WTC11 (cell line): ENCODE data around the gene TIGAR. TPM values are rescaled to one million over a fixed set of nuclear protein-coding genes. Genes with fewer than 3 reads are reported as not detected.

ENCODE experiments used
- ATAC-seq: fragments of 200-7000 bp; cut with Tn5 transposase; 2 replicates; pipeline ENCODE4 v1.10.0; 2021; ENCODE audit warnings: mild to moderate bottlenecking, moderate library complexity
- CTCF ChIA-PET: fragments of 300-600 bp; sonication (Branson Sonifier 250); formaldehyde crosslinking; loops from one replicate; lab custom pipeline; 2021; ENCODE audit warnings: antibody characterized with exemption; lab: Charles Lee
- POLR2A ChIA-PET: fragments of 350-600 bp; sonication (Branson Sonifier 250); formaldehyde crosslinking; loops from one replicate; lab custom pipeline; 2021; ENCODE audit warnings: antibody characterized with exemption; lab: Charles Lee
- DNase-seq: peaks from one replicate; pipeline ENCODE4 v3.0.0; 2021; ENCODE audit warnings: low spot score
- H3K27ac Mint-ChIP-seq: 2 replicates; pipeline ENCODE4 v1.8.0; 2021; ENCODE audit warnings: mixed read lengths
- H3K27me3 Mint-ChIP-seq: 2 replicates; pipeline ENCODE4 v1.8.0; 2021; ENCODE audit warnings: low read depth, mild to moderate bottlenecking, moderate library complexity, mixed read lengths
- H3K36me3 Mint-ChIP-seq: 2 replicates; pipeline ENCODE4 v1.8.0; 2021; ENCODE audit warnings: mixed read lengths
- H3K4me1 Mint-ChIP-seq: 2 replicates; pipeline ENCODE4 v1.8.0; 2022; ENCODE audit warnings: mixed read lengths
- H3K4me3 Mint-ChIP-seq: 2 replicates; pipeline ENCODE4 v1.8.0; 2021; ENCODE audit warnings: mild to moderate bottlenecking, moderate library complexity, mixed read lengths
- H3K9me3 Mint-ChIP-seq: 2 replicates; pipeline ENCODE4 v1.8.0; 2021; ENCODE audit warnings: mixed read lengths
- ATF2 ChIP-seq: sonication (generic); formaldehyde crosslinking; IDR thresholded peaks from 2 replicates; pipeline ENCODE4 v1.8.1; 2022; ENCODE audit warnings: low read depth, missing genetic modification reagents, borderline replicate concordance
- CBFB ChIP-seq: sonication (generic); formaldehyde crosslinking; IDR thresholded peaks from 2 replicates; pipeline ENCODE4 v1.8.1; 2022; ENCODE audit warnings: mild to moderate bottlenecking, low read depth, missing genetic modification reagents
- ETV6 ChIP-seq: sonication (generic); formaldehyde crosslinking; IDR thresholded peaks from 2 replicates; pipeline ENCODE4 v1.8.1; 2022; ENCODE audit warnings: mild to moderate bottlenecking, missing genetic modification reagents
- GABPB1 ChIP-seq: sonication (generic); formaldehyde crosslinking; IDR thresholded peaks from 2 replicates; pipeline ENCODE4 v1.8.1; 2023; ENCODE audit warnings: mild to moderate bottlenecking, missing genetic modification reagents
- MXD4 ChIP-seq: fragments of 250-450 bp; sonication (Bioruptor Pico); IDR thresholded peaks from 2 replicates; pipeline ENCODE4 v1.8.0; 2021; ENCODE audit warnings: mild to moderate bottlenecking, moderate library complexity, borderline replicate concordance
- NFATC4 ChIP-seq: fragments of 250-450 bp; sonication (Bioruptor Pico); IDR thresholded peaks from 2 replicates; pipeline ENCODE4 v1.9.0; 2021; ENCODE audit warnings: mild to moderate bottlenecking
- NR1H2 ChIP-seq: sonication (generic); formaldehyde crosslinking; IDR thresholded peaks from 2 replicates; pipeline ENCODE4 v1.9.0; 2021; ENCODE audit warnings: mild to moderate bottlenecking, moderate library complexity, missing genetic modification reagents
- OVOL2 ChIP-seq: fragments of 250-450 bp; sonication (Bioruptor Pico); IDR thresholded peaks from 2 replicates; pipeline ENCODE4 v1.9.0; 2021; ENCODE audit warnings: mild to moderate bottlenecking, borderline replicate concordance
- RORB ChIP-seq: fragments of 250-450 bp; sonication (Bioruptor Pico); IDR thresholded peaks from 2 replicates; pipeline ENCODE4 v1.9.0; 2021; ENCODE audit warnings: mild to moderate bottlenecking
- TEAD1 ChIP-seq: sonication (generic); formaldehyde crosslinking; IDR thresholded peaks from 2 replicates; pipeline ENCODE4 v1.8.0; 2022; ENCODE audit warnings: mild to moderate bottlenecking, missing genetic modification reagents
- TEAD4 ChIP-seq: sonication (generic); formaldehyde crosslinking; IDR thresholded peaks from 2 replicates; pipeline ENCODE4 v1.8.0; 2022; ENCODE audit warnings: mild to moderate bottlenecking, missing genetic modification reagents
- ZNF121 ChIP-seq: sonication (generic); formaldehyde crosslinking; IDR thresholded peaks from 2 replicates; pipeline ENCODE4 v1.8.0; 2023; ENCODE audit warnings: missing genetic modification reagents
- ZNF219 ChIP-seq: sonication (generic); formaldehyde crosslinking; IDR thresholded peaks from 2 replicates; pipeline ENCODE4 v1.8.0; 2023; ENCODE audit warnings: missing genetic modification reagents, mild to moderate bottlenecking, borderline replicate concordance
- ZNF396 ChIP-seq: fragments of 250-450 bp; sonication (Bioruptor Pico); IDR thresholded peaks from 2 replicates; pipeline ENCODE4 v1.8.0; 2021; ENCODE audit warnings: mild to moderate bottlenecking, moderate library complexity, borderline replicate concordance
- ZNF416 ChIP-seq: fragments of 250-450 bp; sonication (Bioruptor Pico); IDR thresholded peaks from 2 replicates; pipeline ENCODE4 v1.9.0; 2021; ENCODE audit warnings: mild to moderate bottlenecking, inconsistent platforms
- total RNA-seq: library from RNA; stranded (reverse); gene quantifications from 3 replicates; pipeline ENCODE4 v1.2.3, GENCODE V29; 2021
- TF ChIP-seq, protein P1 (sequence below): fragments of 200-600 bp; IDR thresholded peaks from 2 replicates; pipeline ENCODE4 v1.8.0; 2022; ENCODE audit warnings: antibody characterized with exemption
- TF ChIP-seq, protein P2 (sequence below): sonication (generic); formaldehyde crosslinking; IDR thresholded peaks from 2 replicates; pipeline ENCODE4 v1.8.0; 2023; ENCODE audit warnings: mild to moderate bottlenecking, missing genetic modification reagents
- TF ChIP-seq, protein P3 (sequence below): sonication (generic); formaldehyde crosslinking; IDR thresholded peaks from 2 replicates; pipeline ENCODE4 v1.8.1; 2023; ENCODE audit warnings: mild to moderate bottlenecking, moderate library complexity, missing genetic modification reagents

The TIGAR gene
- total RNA-seq, 1 experiment from 2014 or later = 26.7 TPM

GRCh38 chr12:4278329-4279197 is 42.5 kb upstream of the TIGAR start:
- Mint-ChIP-seq H3K9me3 (no peaks in the 10 kb centered on the region), H3K4me3 (peak overlapping the region; percentile 42), H3K27me3 (no peaks in the 10 kb centered on the region), H3K36me3 (peaks cover 81% of the 10 kb centered on the region), H3K4me1 (peaks cover 63% of the 10 kb centered on the region), H3K27ac (peak overlapping the region; percentile 85)
- DNase-seq (no peak), ATAC-seq (no peak)
- ChIA-PET CTCF (interaction anchor here (1.0 to 3.1 kb wide), 7 partner anchors 10 to 314 kb away, joined by 4 to 47 read pairs (median 23); no protein-coding TSS in a partner anchor), POLR2A (no interaction called here)
- no peak for TF ChIP-seq ZNF121 (CRISPR knock-in tag)
- no peak for TF ChIP-seq TEAD4 (CRISPR knock-in tag)
- no peak for TF ChIP-seq TEAD1 (CRISPR knock-in tag)
- no peak for TF ChIP-seq ZNF219
- no peak for TF ChIP-seq RORB
- TF ChIP-seq, protein P1, sequence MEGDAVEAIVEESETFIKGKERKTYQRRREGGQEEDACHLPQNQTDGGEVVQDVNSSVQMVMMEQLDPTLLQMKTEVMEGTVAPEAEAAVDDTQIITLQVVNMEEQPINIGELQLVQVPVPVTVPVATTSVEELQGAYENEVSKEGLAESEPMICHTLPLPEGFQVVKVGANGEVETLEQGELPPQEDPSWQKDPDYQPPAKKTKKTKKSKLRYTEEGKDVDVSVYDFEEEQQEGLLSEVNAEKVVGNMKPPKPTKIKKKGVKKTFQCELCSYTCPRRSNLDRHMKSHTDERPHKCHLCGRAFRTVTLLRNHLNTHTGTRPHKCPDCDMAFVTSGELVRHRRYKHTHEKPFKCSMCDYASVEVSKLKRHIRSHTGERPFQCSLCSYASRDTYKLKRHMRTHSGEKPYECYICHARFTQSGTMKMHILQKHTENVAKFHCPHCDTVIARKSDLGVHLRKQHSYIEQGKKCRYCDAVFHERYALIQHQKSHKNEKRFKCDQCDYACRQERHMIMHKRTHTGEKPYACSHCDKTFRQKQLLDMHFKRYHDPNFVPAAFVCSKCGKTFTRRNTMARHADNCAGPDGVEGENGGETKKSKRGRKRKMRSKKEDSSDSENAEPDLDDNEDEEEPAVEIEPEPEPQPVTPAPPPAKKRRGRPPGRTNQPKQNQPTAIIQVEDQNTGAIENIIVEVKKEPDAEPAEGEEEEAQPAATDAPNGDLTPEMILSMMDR = no peak
- no peak for TF ChIP-seq NR1H2
- TF ChIP-seq ZNF416 = no peak

GRCh38 chr12:4279198-4279690 is 41.8 kb upstream of the TIGAR start:
- Mint-ChIP-seq H3K27ac (0 out of 2 replicates have a peak overlapping the region, but pooled peaks have one; percentile 41), H3K4me1 (peaks cover 68% of the 10 kb centered on the region), H3K27me3 (no peaks in the 10 kb centered on the region), H3K4me3 (no peak overlapping the region), H3K9me3 (no peaks in the 10 kb centered on the region), H3K36me3 (peaks cover 88% of the 10 kb centered on the region)
- CTCF ChIA-PET = interaction anchor here (1.4 to 2.9 kb wide), 3 partner anchors 16 to 171 kb away, joined by 4 to 38 read pairs (median 5); no protein-coding TSS in a partner anchor
- POLR2A ChIA-PET = interaction anchor here (0.6 kb wide), 1 partner anchor 7 kb away, joined by 7 read pairs; no protein-coding TSS in a partner anchor
- TF ChIP-seq ATF2 = no peak
- TF ChIP-seq, protein P2, sequence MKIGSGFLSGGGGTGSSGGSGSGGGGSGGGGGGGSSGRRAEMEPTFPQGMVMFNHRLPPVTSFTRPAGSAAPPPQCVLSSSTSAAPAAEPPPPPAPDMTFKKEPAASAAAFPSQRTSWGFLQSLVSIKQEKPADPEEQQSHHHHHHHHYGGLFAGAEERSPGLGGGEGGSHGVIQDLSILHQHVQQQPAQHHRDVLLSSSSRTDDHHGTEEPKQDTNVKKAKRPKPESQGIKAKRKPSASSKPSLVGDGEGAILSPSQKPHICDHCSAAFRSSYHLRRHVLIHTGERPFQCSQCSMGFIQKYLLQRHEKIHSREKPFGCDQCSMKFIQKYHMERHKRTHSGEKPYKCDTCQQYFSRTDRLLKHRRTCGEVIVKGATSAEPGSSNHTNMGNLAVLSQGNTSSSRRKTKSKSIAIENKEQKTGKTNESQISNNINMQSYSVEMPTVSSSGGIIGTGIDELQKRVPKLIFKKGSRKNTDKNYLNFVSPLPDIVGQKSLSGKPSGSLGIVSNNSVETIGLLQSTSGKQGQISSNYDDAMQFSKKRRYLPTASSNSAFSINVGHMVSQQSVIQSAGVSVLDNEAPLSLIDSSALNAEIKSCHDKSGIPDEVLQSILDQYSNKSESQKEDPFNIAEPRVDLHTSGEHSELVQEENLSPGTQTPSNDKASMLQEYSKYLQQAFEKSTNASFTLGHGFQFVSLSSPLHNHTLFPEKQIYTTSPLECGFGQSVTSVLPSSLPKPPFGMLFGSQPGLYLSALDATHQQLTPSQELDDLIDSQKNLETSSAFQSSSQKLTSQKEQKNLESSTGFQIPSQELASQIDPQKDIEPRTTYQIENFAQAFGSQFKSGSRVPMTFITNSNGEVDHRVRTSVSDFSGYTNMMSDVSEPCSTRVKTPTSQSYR (CRISPR knock-in tag) = no peak
- TF ChIP-seq NFATC4 (CRISPR knock-in tag) = no peak
- no peak for TF ChIP-seq ETV6
- no peak for TF ChIP-seq ZNF416
- TF ChIP-seq CBFB (CRISPR knock-in tag) = no peak
- TF ChIP-seq MXD4 (CRISPR knock-in tag) = no peak
- TF ChIP-seq, protein P3, sequence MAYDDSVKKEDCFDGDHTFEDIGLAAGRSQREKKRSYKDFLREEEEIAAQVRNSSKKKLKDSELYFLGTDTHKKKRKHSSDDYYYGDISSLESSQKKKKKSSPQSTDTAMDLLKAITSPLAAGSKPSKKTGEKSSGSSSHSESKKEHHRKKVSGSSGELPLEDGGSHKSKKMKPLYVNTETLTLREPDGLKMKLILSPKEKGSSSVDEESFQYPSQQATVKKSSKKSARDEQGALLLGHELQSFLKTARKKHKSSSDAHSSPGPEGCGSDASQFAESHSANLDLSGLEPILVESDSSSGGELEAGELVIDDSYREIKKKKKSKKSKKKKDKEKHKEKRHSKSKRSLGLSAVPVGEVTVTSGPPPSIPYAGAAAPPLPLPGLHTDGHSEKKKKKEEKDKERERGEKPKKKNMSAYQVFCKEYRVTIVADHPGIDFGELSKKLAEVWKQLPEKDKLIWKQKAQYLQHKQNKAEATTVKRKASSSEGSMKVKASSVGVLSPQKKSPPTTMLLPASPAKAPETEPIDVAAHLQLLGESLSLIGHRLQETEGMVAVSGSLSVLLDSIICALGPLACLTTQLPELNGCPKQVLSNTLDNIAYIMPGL (CRISPR knock-in tag) = no peak
- no peak for TF ChIP-seq GABPB1 (CRISPR knock-in tag)
- no peak for TF ChIP-seq OVOL2 (CRISPR knock-in tag)
- no peak for TF ChIP-seq ZNF396 (CRISPR knock-in tag)
- no peak for DNase-seq
- no peak for ATAC-seq
